H9 (cell line): Measurements from ENCODE around the gene LEF1. TPM values are rescaled to one million over a fixed set of nuclear protein-coding genes. Genes with fewer than 3 reads are reported as not detected.

Source experiments
- DNase-seq: peaks from one replicate; pipeline ENCODE4 v3.0.0-alpha.2; 2017
- H2AFZ ChIP-seq: one replicate; pipeline ENCODE4 v1.6.1; 2013; ENCODE audit warnings: mild to moderate bottlenecking, low read length, control low read depth, moderate library complexity
- H2AK5ac ChIP-seq: 2 replicates; pipeline ENCODE4 v1.6.1; 2013; ENCODE audit warnings: low read length, control low read depth, mixed read lengths; ENCODE audit not compliant: insufficient read length
- H2BK120ac ChIP-seq: one replicate; pipeline ENCODE4 v1.6.1; 2013; ENCODE audit warnings: low read depth, mild to moderate bottlenecking, low read length, control low read depth, inconsistent platforms; ENCODE audit not compliant: poor library complexity, severe bottlenecking
- H2BK12ac ChIP-seq: 2 replicates; pipeline ENCODE4 v1.6.1; 2013; ENCODE audit warnings: low read length, control low read depth, mixed read lengths, low read depth; ENCODE audit not compliant: insufficient read length
- H2BK15ac ChIP-seq: 2 replicates; pipeline ENCODE4 v1.6.1; 2013; ENCODE audit warnings: low read depth, low read length, control low read depth
- H2BK20ac ChIP-seq: one replicate; pipeline ENCODE4 v1.6.1; 2013; ENCODE audit warnings: low read depth, mild to moderate bottlenecking, low read length, control low read depth, inconsistent platforms; ENCODE audit not compliant: poor library complexity, severe bottlenecking
- H2BK5ac ChIP-seq: 2 replicates; pipeline ENCODE4 v1.6.1; 2013; ENCODE audit warnings: low read length, control low read depth, mixed read lengths; ENCODE audit not compliant: insufficient read length
- H3K14ac ChIP-seq: 2 replicates; pipeline ENCODE4 v1.6.1; 2013; ENCODE audit warnings: low read length, control low read depth; ENCODE audit not compliant: insufficient read depth
- H3K18ac ChIP-seq: 2 replicates; pipeline ENCODE4 v1.6.1; 2013; ENCODE audit warnings: low read depth, mild to moderate bottlenecking, mixed read lengths, low read length, control low read depth; ENCODE audit not compliant: insufficient read length
- H3K23ac ChIP-seq: 2 replicates; pipeline ENCODE4 v1.6.1; 2013; ENCODE audit warnings: low read length, control low read depth, mixed read lengths, low read depth; ENCODE audit not compliant: insufficient read length
- H3K23me2 ChIP-seq: 2 replicates; pipeline ENCODE4 v1.6.1; 2013; ENCODE audit warnings: low read depth, mild to moderate bottlenecking, mixed read lengths, low read length, control low read depth; ENCODE audit not compliant: insufficient read length, poor library complexity, severe bottlenecking
- H3K27ac ChIP-seq: 2 replicates; pipeline ENCODE4 v1.5.1; 2013; ENCODE audit warnings: low read length, control low read depth, mixed read lengths, low read depth; ENCODE audit not compliant: insufficient read length
- H3K27me3 ChIP-seq: 2 replicates; pipeline ENCODE4 v1.6.1; 2013; ENCODE audit warnings: low read length, control low read depth, inconsistent platforms; ENCODE audit not compliant: insufficient read depth
- H3K4ac ChIP-seq: 2 replicates; pipeline ENCODE4 v1.6.1; 2013; ENCODE audit warnings: low read depth, mild to moderate bottlenecking, control low read depth, inconsistent platforms, low read length, moderate library complexity
- H3K4me1 ChIP-seq: 2 replicates; pipeline ENCODE4 v1.6.1; 2013; ENCODE audit warnings: low read length, control low read depth, inconsistent platforms; ENCODE audit not compliant: insufficient read depth
- H3K4me2 ChIP-seq: 2 replicates; pipeline ENCODE4 v1.6.1; 2013; ENCODE audit warnings: low read length, control low read depth, mixed read lengths; ENCODE audit not compliant: insufficient read length, insufficient read depth
- H3K56ac ChIP-seq: 2 replicates; pipeline ENCODE4 v1.6.1; 2013; ENCODE audit warnings: low read depth, mild to moderate bottlenecking, mixed read lengths, low read length, control low read depth; ENCODE audit not compliant: insufficient read length
- H3K79me1 ChIP-seq: 2 replicates; pipeline ENCODE4 v1.6.1; 2013; ENCODE audit warnings: low read depth, mild to moderate bottlenecking, moderate library complexity, low read length, control low read depth, inconsistent platforms; ENCODE audit not compliant: insufficient read depth, poor library complexity, severe bottlenecking
- H3K79me2 ChIP-seq: 2 replicates; pipeline ENCODE4 v1.6.1; 2013; ENCODE audit warnings: low read length, control low read depth, inconsistent platforms; ENCODE audit not compliant: insufficient read depth
- H3K9ac ChIP-seq: 2 replicates; pipeline ENCODE4 v1.6.1; 2013; ENCODE audit warnings: low read length, control low read depth, mixed read lengths; ENCODE audit not compliant: insufficient read length; ENCODE audit errors: extremely low read depth
- H3K9me3 ChIP-seq: one replicate; pipeline ENCODE4 v1.6.1; 2013; ENCODE audit warnings: low read depth, low read length, inconsistent platforms; ENCODE audit not compliant: control insufficient read depth
- H3T11ph ChIP-seq: one replicate; pipeline ENCODE4 v1.6.1; 2013; ENCODE audit warnings: mild to moderate bottlenecking, low read length, control low read depth, inconsistent platforms
- H4K20me1 ChIP-seq: one replicate; pipeline ENCODE4 v1.6.1; 2013; ENCODE audit not compliant: control insufficient read depth, insufficient read length, insufficient read depth
- H4K5ac ChIP-seq: 2 replicates; pipeline ENCODE4 v1.6.1; 2013; ENCODE audit warnings: low read depth, mild to moderate bottlenecking, mixed read lengths, low read length, control low read depth; ENCODE audit not compliant: insufficient read length
- H4K8ac ChIP-seq: replicated peaks from 2 replicates; pipeline ENCODE4 v1.6.1; 2013; ENCODE audit warnings: low read length, control low read depth, mixed read lengths, low read depth; ENCODE audit not compliant: insufficient read length
- H4K91ac ChIP-seq: 2 replicates; pipeline ENCODE4 v1.6.1; 2013; ENCODE audit warnings: low read depth, mild to moderate bottlenecking, moderate library complexity, mixed read lengths, low read length, control low read depth; ENCODE audit not compliant: insufficient read length
- H3K27ac Mint-ChIP-seq, 3 experiments: 2 replicates in 2 of 3; 3 replicates in 1 of 3; pipeline ENCODE4 v1.8.0; 2020 to 2021; ENCODE audit warnings: mixed read lengths in 3 of 3, mild to moderate bottlenecking in 1 of 3, moderate library complexity in 1 of 3
- H3K27me3 Mint-ChIP-seq: 2 replicates; pipeline ENCODE4 v1.8.0; 2021; ENCODE audit warnings: low read depth, mild to moderate bottlenecking, moderate library complexity, mixed read lengths
- H3K36me3 Mint-ChIP-seq, 3 experiments: 2 replicates in 2 of 3; 3 replicates in 1 of 3; pipeline ENCODE4 v1.8.0; 2020 to 2021; ENCODE audit warnings: low read depth in 3 of 3, mixed read lengths in 3 of 3; ENCODE audit not compliant: insufficient read depth in 1 of 3
- H3K4me1 Mint-ChIP-seq, 2 experiments: 2 replicates each; pipeline ENCODE4 v1.8.0; 2020; ENCODE audit warnings: mixed read lengths in 2 of 2
- H3K4me3 Mint-ChIP-seq, 2 experiments: 2 replicates in 1 of 2; 3 replicates in 1 of 2; pipeline ENCODE4 v1.8.0; 2020 to 2021; ENCODE audit warnings: mild to moderate bottlenecking in 2 of 2, mixed read lengths in 2 of 2, moderate library complexity in 1 of 2
- H3K9me3 Mint-ChIP-seq, 2 experiments: 2 replicates in 1 of 2; 3 replicates in 1 of 2; pipeline ENCODE4 v1.8.0; 2020; ENCODE audit warnings: mild to moderate bottlenecking in 2 of 2, mixed read lengths in 2 of 2, moderate library complexity in 1 of 2
- CTCF ChIP-seq: fragments of 200-600 bp; sonication (generic); conservative IDR thresholded peaks from 3 replicates; pipeline ENCODE4 v1.8.0; 2021; ENCODE audit warnings: antibody characterized with exemption, mild to moderate bottlenecking
- WGBS: extraction: QIAGEN DNeasy Blood & Tissue Kit; methylation state at CpG from one replicate; pipeline ENCODE4 v1.1.7; 2013; ENCODE audit warnings: missing lambda C conversion rate, low lambda C conversion rate, mixed read lengths; ENCODE audit not compliant: insufficient read length; ENCODE audit errors: extremely low coverage; 5-methylcytosine and 5-hydroxymethylcytosine counted together
- total RNA-seq: library from RNA; stranded (reverse); gene quantifications from 2 replicates; pipeline ENCODE4 v1.2.1, GENCODE V29; 2021

LEF1 gene
- total RNA-seq, 1 experiment from 2014 or later = 2.5 TPM

- no peak for TF ChIP-seq CTCF
- Histone ChIP-seq H3K9me3 (no peaks in the 10 kb centered on the region), H4K5ac (no peak overlapping the region), H3K4me2 (no peak overlapping the region), H2AFZ (no peak overlapping the region), H2BK120ac (no peak overlapping the region), H3T11ph (no peak overlapping the region), H4K91ac (no peak overlapping the region), H2AK5ac (no peak overlapping the region), H3K18ac (no peak overlapping the region), H2BK12ac (no peak overlapping the region), H3K14ac (no peak overlapping the region; the same call in 1 of the 2 replicates), H3K56ac (no peak overlapping the region), H2BK15ac (no peak overlapping the region), H3K27ac (no peak overlapping the region), H3K79me2 (no peaks in the 10 kb centered on the region), H3K23ac (no peak overlapping the region), H3K4ac (no peak overlapping the region), H2BK20ac (no peak overlapping the region), H3K23me2 (no peaks in the 10 kb centered on the region), H4K8ac (no peak overlapping the region), H3K27me3 (no peaks in the 10 kb centered on the region; the same call in 1 of the 2 replicates), H3K79me1 (no peaks in the 10 kb centered on the region), H4K20me1 (no peaks in the 10 kb centered on the region), H2BK5ac (no peak overlapping the region), H3K4me1 (no peaks in the 10 kb centered on the region), H3K9ac (no peak overlapping the region)
- H3K27ac Mint-ChIP-seq = no peak overlapping the region
- peaks cover 0 to 2% of the 10 kb centered on the region in 2 experiments; a peak in 1 of 4 replicates for H3K4me1 Mint-ChIP-seq
- no peak for DNase-seq
- peaks cover 0 to 5% of the 10 kb centered on the region in 2 experiments; a peak in 3 of 5 replicates for H3K9me3 Mint-ChIP-seq
- H3K36me3 Mint-ChIP-seq = peaks cover 0 to 4% (median 0%) of the 10 kb centered on the region in 3 experiments; a peak in 1 of 7 replicates
- H3K4me3 Mint-ChIP-seq = no peak overlapping the region
- H3K27me3 Mint-ChIP-seq = peaks cover 18% of the 10 kb centered on the region
- no CpG with 5 or more reads among the region's 3 CpGs for WGBS
Measured at GRCh38 chr4:108213308-108213707, 44.6 kb upstream of the LEF1 start.
